Trophoblast cell (in vitro differentiated cells and primary cell): ENCODE data around the gene CALCR.

Experiments
- DNase-seq, 2 donors: peaks; one replicate each; pipeline ENCODE4 v3.0.0-alpha.2; 2016
- H2AFZ ChIP-seq: 2 replicates; pipeline ENCODE4 v1.6.1; 2013; ENCODE audit warnings: low read length, moderate library complexity, mild to moderate bottlenecking; ENCODE audit not compliant: insufficient read depth, poor library complexity
- H2AK5ac ChIP-seq: 2 replicates; pipeline ENCODE4 v1.6.1; 2013; ENCODE audit warnings: mild to moderate bottlenecking, low read length
- H2BK120ac ChIP-seq: 2 replicates; pipeline ENCODE4 v1.6.1; 2013; ENCODE audit warnings: low read length, mild to moderate bottlenecking, moderate library complexity; ENCODE audit not compliant: insufficient read depth, poor library complexity
- H2BK12ac ChIP-seq: 2 replicates; pipeline ENCODE4 v1.6.1; 2013; ENCODE audit warnings: mild to moderate bottlenecking, low read length, moderate library complexity
- H2BK5ac ChIP-seq: 2 replicates; pipeline ENCODE4 v1.6.1; 2013; ENCODE audit warnings: low read length, low read depth, moderate library complexity, mild to moderate bottlenecking; ENCODE audit not compliant: poor library complexity
- H3K14ac ChIP-seq: 2 replicates; pipeline ENCODE4 v1.6.1; 2013; ENCODE audit warnings: mild to moderate bottlenecking, low read length
- H3K18ac ChIP-seq: 2 replicates; pipeline ENCODE4 v1.6.1; 2013; ENCODE audit warnings: mild to moderate bottlenecking, low read length
- H3K23ac ChIP-seq: 2 replicates; pipeline ENCODE4 v1.6.1; 2013; ENCODE audit warnings: low read length
- H3K27ac ChIP-seq: 2 replicates; pipeline ENCODE4 v1.5.1; 2013; ENCODE audit warnings: low read depth, mild to moderate bottlenecking, inconsistent platforms, low read length, moderate library complexity
- H3K27me3 ChIP-seq: 2 replicates; pipeline ENCODE4 v1.6.1; 2013; ENCODE audit warnings: inconsistent platforms, mild to moderate bottlenecking, low read length, moderate library complexity; ENCODE audit not compliant: insufficient read depth
- H3K36me3 ChIP-seq, 2 experiments: 1 replicate in 1 of 2; 2 replicates in 1 of 2; pipeline ENCODE4 v1.6.1; 2013; ENCODE audit warnings: low read length in 2 of 2, mild to moderate bottlenecking in 2 of 2, moderate library complexity in 1 of 2; ENCODE audit not compliant: insufficient read depth in 2 of 2, control insufficient read depth in 1 of 2
- H3K4ac ChIP-seq: 2 replicates; pipeline ENCODE4 v1.6.1; 2013; ENCODE audit warnings: low read depth, mild to moderate bottlenecking, low read length, moderate library complexity
- H3K4me1 ChIP-seq, 2 experiments: 1 replicate in 1 of 2; 2 replicates in 1 of 2; pipeline ENCODE4 v1.6.1; 2013; ENCODE audit warnings: low read length in 2 of 2, mild to moderate bottlenecking in 2 of 2, moderate library complexity in 1 of 2; ENCODE audit not compliant: insufficient read depth in 2 of 2, control insufficient read depth in 1 of 2
- H3K4me2 ChIP-seq: 2 replicates; pipeline ENCODE4 v1.6.1; 2013; ENCODE audit warnings: inconsistent platforms, mild to moderate bottlenecking, low read length, moderate library complexity
- H3K4me3 ChIP-seq: 2 replicates; pipeline ENCODE4 v1.5.1; 2013; ENCODE audit warnings: mild to moderate bottlenecking, low read depth, low read length, inconsistent platforms
- H3K79me1 ChIP-seq: one replicate; pipeline ENCODE4 v1.6.1; 2013; ENCODE audit warnings: low read length
- H3K79me2 ChIP-seq: 2 replicates; pipeline ENCODE4 v1.6.1; 2013; ENCODE audit warnings: low read length, mild to moderate bottlenecking; ENCODE audit not compliant: control insufficient read depth, insufficient read depth, poor library complexity
- H3K9ac ChIP-seq: 2 replicates; pipeline ENCODE4 v1.6.1; 2013; ENCODE audit warnings: mild to moderate bottlenecking, low read length
- H3K9me3 ChIP-seq: 2 replicates; pipeline ENCODE4 v1.6.1; 2013; ENCODE audit warnings: low read depth, mild to moderate bottlenecking, control low read depth, inconsistent platforms, low read length; ENCODE audit not compliant: insufficient read depth
- H4K12ac ChIP-seq: 2 replicates; pipeline ENCODE4 v1.6.1; 2013; ENCODE audit warnings: low read depth, mild to moderate bottlenecking, low read length, moderate library complexity
- H4K8ac ChIP-seq: 2 replicates; pipeline ENCODE4 v1.6.1; 2013; ENCODE audit warnings: low read depth, mild to moderate bottlenecking, low read length, moderate library complexity
- H4K91ac ChIP-seq: one replicate; pipeline ENCODE4 v1.6.1; 2013; ENCODE audit warnings: low read depth, mild to moderate bottlenecking, low read length, moderate library complexity
- WGBS: extraction: QIAGEN DNeasy Blood & Tissue Kit; methylation state at CpG from one replicate; pipeline ENCODE4 v1.1.7; 2013; ENCODE audit warnings: missing lambda C conversion rate; ENCODE audit not compliant: insufficient read length, insufficient coverage; ENCODE audit errors: extremely low coverage; 5-methylcytosine and 5-hydroxymethylcytosine counted together

CALCR gene

DNA sequence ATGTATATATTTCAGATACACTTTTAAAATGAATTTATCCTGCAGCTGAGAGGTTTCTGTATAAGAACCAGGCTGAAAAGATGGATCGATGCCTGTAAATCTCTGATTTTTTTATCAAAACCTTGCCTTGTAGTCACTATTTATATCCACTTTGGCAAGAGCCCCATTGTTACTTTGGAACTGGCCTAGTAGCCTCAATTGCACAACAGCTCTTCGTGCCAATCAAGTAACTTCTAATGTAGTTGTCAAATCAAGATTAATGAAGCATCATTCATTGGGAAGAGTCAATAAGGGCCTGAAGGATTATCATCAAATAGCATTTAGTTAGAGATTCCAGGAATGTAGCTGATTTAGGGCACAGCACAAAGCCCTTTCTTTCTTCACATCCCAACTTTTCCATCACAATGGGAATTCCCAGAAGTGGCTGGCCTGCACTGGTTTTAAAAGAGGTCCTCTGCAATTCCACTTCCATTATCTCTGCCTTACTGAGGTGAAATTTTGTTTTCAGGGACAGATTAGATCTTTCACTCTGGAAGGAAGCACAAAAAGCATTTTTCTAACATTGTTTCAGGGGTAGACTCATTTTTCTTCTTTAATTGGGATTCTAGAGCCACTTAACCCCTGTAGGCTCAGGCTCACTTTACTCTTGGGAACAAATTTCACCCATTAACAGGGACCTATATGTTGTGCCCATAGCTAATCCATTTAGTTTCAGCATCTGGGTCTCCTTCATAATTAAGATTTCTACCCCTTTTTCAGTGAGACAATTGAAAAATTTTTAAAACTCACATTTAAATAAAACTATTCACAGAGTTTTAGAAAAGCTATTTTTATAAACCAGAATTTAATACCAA, 97.8 kb downstream of the CALCR start:
- Histone ChIP-seq H3K18ac (no peak overlapping the region), H3K4me3 (no peak overlapping the region), H3K27me3 (no peaks in the 10 kb centered on the region), H2BK5ac (no peak overlapping the region), H3K79me1 (no peaks in the 10 kb centered on the region), H3K4me2 (no peak overlapping the region), H4K8ac (no peak overlapping the region), H3K9me3 (no peaks in the 10 kb centered on the region), H3K36me3 (no peaks in the 10 kb centered on the region), H3K79me2 (no peaks in the 10 kb centered on the region), H2AK5ac (no peak overlapping the region), H3K9ac (no peak overlapping the region), H2BK120ac (no peak overlapping the region), H2BK12ac (no peak overlapping the region), H3K14ac (no peak overlapping the region), H2AFZ (no peak overlapping the region), H3K23ac (no peak overlapping the region), H3K4me1 (no peaks in the 10 kb centered on the region), H3K27ac (peak overlapping the region; percentile 41), H4K91ac (no peak overlapping the region), H3K4ac (no peak overlapping the region), H4K12ac (no peak overlapping the region)
- DNase-seq: no peak
- WGBS: no CpG with 5 or more reads among the region's 2 CpGs

DNA sequence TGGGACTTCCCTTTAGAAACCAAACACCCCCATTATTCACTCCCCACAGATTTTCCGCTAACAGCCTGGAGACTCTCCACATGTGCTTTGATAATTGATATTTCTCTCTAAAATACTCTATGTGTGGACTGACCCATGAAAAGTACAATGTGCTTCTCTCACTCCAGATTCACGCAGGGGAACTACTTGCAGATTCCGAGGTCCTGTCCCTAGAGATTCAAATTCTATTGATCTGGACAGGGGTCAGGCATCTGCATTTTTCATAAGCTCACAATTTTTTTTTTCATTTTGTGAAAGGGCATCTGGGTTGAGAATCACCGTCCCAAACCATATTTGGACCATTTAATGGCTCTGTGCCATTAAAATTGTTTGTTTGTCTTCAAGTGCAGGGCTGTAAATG, 98.7 kb downstream of the CALCR start:
- Histone ChIP-seq H3K14ac (no peak overlapping the region), H3K4ac (no peak overlapping the region), H3K79me1 (no peaks in the 10 kb centered on the region), H3K27ac (no peak overlapping the region), H3K4me3 (no peak overlapping the region), H2BK5ac (no peak overlapping the region), H2AFZ (no peak overlapping the region), H3K4me2 (no peak overlapping the region), H4K8ac (no peak overlapping the region), H3K79me2 (no peaks in the 10 kb centered on the region), H3K36me3 (no peaks in the 10 kb centered on the region), H3K9ac (no peak overlapping the region), H3K27me3 (no peaks in the 10 kb centered on the region), H2AK5ac (no peak overlapping the region), H4K91ac (no peak overlapping the region), H4K12ac (no peak overlapping the region), H3K18ac (no peak overlapping the region), H2BK12ac (no peak overlapping the region), H3K23ac (no peak overlapping the region), H2BK120ac (no peak overlapping the region), H3K9me3 (no peaks in the 10 kb centered on the region), H3K4me1 (no peaks in the 10 kb centered on the region)
- no CpG with 5 or more reads among the region's 4 CpGs for WGBS
- no peak for DNase-seq

DNA sequence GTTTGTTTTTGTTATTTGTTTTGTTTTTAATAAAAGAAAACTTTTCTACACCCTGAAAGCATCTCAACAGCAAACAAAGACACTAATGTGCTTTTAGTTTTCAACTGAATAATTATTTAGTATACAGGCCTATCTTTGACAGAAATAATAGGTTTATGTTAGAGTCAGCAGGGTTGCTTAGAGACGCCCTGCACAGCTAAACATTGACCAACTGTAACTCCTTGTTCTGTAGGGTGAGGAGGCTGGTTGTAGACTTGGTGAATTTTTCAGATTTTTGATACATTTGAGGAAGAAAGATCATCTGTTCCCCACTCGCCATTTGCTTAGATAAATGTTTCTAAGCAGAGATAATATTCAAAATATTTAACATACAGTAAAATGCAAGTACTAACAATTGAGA, 103.1 kb downstream of the CALCR start:
- no peak overlapping the region for H2BK5ac ChIP-seq
- no peak overlapping the region for H4K12ac ChIP-seq
- H2BK120ac ChIP-seq: no peak overlapping the region
- no peaks in the 10 kb centered on the region for H3K9me3 ChIP-seq
- no peaks in the 10 kb centered on the region for H3K27me3 ChIP-seq
- WGBS: no CpG with 5 or more reads among the region's 2 CpGs
- no peak overlapping the region for H3K4me2 ChIP-seq
- no peaks in the 10 kb centered on the region for H3K79me1 ChIP-seq
- no peak overlapping the region for H3K18ac ChIP-seq
- no peak overlapping the region for H2AK5ac ChIP-seq
- H3K4me1 ChIP-seq: no peaks in the 10 kb centered on the region
- no peak overlapping the region for H3K9ac ChIP-seq
- H3K14ac ChIP-seq: no peak overlapping the region
- no peak for DNase-seq
- no peak overlapping the region for H2BK12ac ChIP-seq
- no peaks in the 10 kb centered on the region for H3K36me3 ChIP-seq
- H3K4me3 ChIP-seq: no peak overlapping the region
- no peak overlapping the region for H4K91ac ChIP-seq
- H3K79me2 ChIP-seq: no peaks in the 10 kb centered on the region
- no peak overlapping the region for H3K4ac ChIP-seq
- no peak overlapping the region for H3K27ac ChIP-seq
- no peak overlapping the region for H2AFZ ChIP-seq
- no peak overlapping the region for H4K8ac ChIP-seq
- no peak overlapping the region for H3K23ac ChIP-seq

DNA sequence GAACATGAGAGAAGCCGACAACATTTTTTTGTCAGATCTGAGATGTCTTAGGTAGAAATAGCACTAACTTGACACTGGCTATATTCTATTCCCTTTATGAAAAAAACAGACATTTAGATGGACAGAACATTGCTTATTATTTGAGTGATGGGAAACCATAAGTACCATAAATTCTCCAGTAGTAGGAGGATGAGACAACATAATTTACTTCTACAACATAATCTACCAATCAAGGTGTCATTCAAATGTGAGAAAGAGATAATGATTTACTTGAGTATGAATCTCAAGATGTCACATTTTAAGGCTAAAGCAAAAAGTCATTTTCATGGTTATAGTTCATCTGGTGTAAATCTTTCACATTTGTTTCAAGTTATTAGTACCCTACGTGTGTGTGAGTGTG, 110.8 kb downstream of the CALCR start:
- Histone ChIP-seq H2BK12ac (no peak overlapping the region), H2BK120ac (no peak overlapping the region), H4K8ac (no peak overlapping the region), H3K79me2 (no peaks in the 10 kb centered on the region), H2AK5ac (no peak overlapping the region), H3K4me3 (no peak overlapping the region), H3K9ac (no peak overlapping the region), H4K91ac (no peak overlapping the region), H2BK5ac (no peak overlapping the region), H3K23ac (no peak overlapping the region), H3K36me3 (no peaks in the 10 kb centered on the region), H3K9me3 (no peaks in the 10 kb centered on the region), H3K14ac (no peak overlapping the region), H3K4me2 (no peak overlapping the region), H3K79me1 (no peaks in the 10 kb centered on the region), H3K4me1 (no peaks in the 10 kb centered on the region), H4K12ac (no peak overlapping the region), H3K4ac (no peak overlapping the region), H3K18ac (no peak overlapping the region), H3K27ac (no peak overlapping the region), H3K27me3 (no peaks in the 10 kb centered on the region), H2AFZ (no peak overlapping the region)
- DNase-seq: no peak
- no CpG with 5 or more reads among the region's 2 CpGs for WGBS
